H4 (cell line): ENCODE results near the gene LCE3A. TPM values are rescaled to one million over a fixed set of nuclear protein-coding genes. Genes with fewer than 3 reads are reported as not detected.
"Not testable (repeated sequence)": the region's sequence is repeated elsewhere in the genome, so short reads cannot be mapped to it uniquely, and the experiment has no call there.

Experiments used
- DNase-seq: peaks from one replicate; pipeline ENCODE4 v3.0.0-alpha.2; 2015; ENCODE audit warnings: low spot score
- total RNA-seq: library from RNA; depleted of rRNA; stranded (reverse); fragments of >200 nt; shearing (Covaris generic); gene quantifications from 2 replicates; pipeline ENCODE4 v1.2.3, GENCODE V29; 2014; rRNA removed

Gene LCE3A
- total RNA-seq: not detected in 2 replicates

- DNase-seq: peak; percentile 58
Observed at GRCh38 chr1:152622803-152623202, at the start of gene LCE3A. TSS of gene LCE3A (minus strand) at chr1:152623103. CDS start at chr1:152623103, 0 bp downstream.

DNA sequence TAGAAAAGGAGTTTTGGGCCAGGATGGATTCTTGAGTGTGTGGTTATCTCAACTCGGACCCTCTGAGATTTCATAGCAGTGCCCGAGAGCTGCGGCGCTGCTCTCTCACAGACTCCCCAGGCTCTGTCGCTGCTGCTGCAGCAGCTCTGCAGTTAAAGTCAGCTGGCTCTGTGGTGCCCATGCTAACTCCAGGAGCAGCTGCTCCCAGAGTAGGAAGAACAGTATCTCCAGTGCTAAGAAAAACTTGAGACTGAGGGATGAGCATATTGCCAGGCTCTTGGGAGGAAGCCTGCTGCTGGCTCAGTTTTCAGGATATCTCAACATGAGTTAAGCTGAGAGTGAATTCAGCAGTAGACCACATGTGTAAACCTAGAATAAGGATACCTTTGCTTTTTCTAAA lies 44.7 kb upstream of the LCE3A start:
- no peak for DNase-seq

DNA sequence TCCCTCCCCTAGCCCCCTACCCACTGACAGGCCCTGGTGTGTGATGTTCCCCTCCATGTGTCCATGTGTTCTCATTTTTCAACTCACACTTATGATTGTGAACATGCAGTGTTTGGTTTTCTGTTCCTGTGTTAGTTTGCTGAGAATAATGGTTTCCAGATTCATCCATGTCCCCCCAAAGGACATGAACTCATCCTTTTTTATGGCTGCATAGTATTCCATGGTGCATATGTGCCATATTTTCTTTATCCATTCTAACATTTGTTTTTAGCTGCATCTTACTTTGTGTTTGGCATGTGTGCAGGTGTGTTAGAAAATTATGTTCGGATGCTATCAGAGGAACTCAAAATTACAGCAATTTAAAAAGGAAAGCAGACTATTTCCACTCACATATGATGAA lies 43.3 kb upstream of the LCE3A start:
- not testable (repeated sequence) for DNase-seq

- no peak for DNase-seq
Observed at GRCh38 chr1:152663098-152663497, 40.2 kb upstream of the LCE3A start, which contains the start of gene LCE2D. TSS of gene LCE2D (plus strand) at chr1:152663380. CDS start at chr1:152664106, 726 bp downstream.

- DNase-seq: no peak
Observed at GRCh38 chr1:152658649-152659048, 35.7 kb upstream of the LCE3A start.

GRCh38 chr1:152657677-152658076 lies 34.8 kb upstream of the LCE3A start:
- no peak for DNase-seq

DNA sequence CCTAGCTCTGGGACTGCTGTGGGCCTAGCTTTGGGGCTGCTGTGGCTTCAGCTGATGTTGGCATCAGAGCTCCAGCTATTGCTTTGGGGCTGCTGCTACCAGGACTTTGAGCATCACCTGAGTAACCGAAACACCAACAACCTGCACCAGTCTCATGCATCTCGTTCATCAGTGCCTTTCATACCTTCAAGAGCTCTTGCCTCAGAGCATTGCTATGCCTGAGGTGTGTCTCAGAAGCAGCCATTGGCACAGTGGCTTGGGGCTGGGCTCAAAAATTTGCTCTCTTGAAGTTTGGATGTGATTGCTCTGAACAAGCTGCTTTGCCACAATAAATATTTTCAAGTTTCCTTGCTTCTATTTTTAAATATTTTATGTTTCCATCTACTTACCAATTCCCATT lies 33.6 kb upstream of the LCE3A start:
- DNase-seq: no peak

- peak; percentile 38 for DNase-seq
Observed at GRCh38 chr1:152654110-152654509, 31.2 kb upstream of the LCE3A start.

GRCh38 chr1:152646656-152647055 lies 23.8 kb upstream of the LCE3A start:
- no peak for DNase-seq

DNA sequence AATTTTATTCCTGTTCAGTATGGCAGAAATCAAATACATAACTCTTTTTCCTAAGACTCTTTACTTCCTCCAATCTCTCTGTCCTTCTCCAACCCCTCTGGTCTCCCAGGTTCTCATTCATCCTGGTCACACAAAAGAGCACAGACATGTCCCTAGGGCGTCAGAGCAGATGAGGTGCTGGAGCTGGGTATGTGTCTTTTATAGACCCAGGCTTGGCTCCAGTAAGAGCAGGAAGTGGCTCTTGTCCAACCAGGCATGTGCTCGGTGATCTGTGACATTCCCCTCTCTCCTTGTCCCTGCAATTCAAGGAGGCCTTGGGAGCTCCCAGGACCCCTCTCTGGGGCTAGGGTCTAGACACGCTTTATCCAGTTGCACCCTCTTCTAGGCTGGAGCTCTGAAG lies 22.2 kb upstream of the LCE3A start:
- DNase-seq: no peak

DNA sequence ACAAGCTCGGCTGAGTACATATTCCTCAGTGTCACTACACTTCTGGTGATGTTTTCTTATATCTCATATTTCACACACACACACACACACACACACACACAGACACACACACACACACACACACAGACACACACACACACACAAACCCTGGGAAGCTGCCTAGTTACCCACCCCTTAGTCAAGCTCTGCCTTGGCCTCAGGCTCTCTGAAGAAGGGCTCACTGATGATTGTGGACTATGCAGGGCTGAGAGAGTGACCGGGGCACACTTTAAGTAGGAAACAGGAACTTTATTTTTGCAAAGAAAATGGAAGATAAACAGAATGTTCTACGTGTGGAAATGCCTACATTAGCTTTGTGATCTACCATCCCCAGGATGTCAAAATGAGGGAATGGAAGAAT lies 21.0 kb upstream of the LCE3A start:
- no peak for DNase-seq

DNA sequence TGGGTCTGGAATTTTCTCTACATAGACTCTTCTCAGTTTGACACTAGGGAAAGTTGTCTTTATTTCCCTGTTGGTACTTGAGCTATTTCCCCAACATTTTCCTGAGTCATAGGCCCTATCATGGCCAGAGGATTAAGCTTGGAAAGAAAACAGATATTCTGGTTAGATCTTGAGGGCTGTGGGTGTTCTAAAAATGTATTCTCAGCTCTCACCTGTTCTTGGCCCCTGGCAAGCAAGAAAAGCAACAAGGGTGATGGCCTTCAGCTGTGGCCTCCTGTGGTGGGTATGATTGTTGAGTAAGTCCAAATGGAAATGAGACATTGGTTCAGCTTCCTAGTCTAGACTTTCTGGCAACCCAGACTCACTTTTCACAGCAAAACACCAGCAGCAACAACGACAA lies 17.4 kb upstream of the LCE3A start:
- no peak for DNase-seq

GRCh38 chr1:152630596-152630995 lies 7.7 kb upstream of the LCE3A start:
- peak; percentile 1 for DNase-seq

DNA sequence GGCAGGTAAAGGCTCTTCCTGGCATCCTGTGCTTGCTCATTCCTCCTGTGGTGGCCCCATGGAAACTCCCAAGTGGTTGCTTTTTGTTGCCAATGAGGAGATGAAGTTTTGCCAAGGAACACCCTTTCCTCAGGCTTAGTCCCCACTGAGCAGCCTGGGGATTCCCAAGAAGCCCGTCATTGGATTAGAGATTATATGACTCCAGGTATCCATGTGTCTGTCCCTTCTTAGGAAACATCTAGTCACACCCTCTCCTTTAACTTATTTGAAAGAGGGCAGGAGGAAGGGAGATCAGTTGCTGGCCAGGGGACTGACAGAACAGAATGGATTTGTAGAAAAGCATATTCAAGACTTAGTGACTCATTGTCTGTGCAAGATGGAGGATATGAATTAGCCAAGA lies 3.8 kb upstream of the LCE3A start:
- DNase-seq: peak; percentile 0

GRCh38 chr1:152623203-152623844 lies 421 bp upstream of the LCE3A start:
- peak; percentile 1 for DNase-seq

GRCh38 chr1:152621993-152622392 lies 910 bp downstream of the LCE3A start:
- DNase-seq: peak; percentile 2

DNA sequence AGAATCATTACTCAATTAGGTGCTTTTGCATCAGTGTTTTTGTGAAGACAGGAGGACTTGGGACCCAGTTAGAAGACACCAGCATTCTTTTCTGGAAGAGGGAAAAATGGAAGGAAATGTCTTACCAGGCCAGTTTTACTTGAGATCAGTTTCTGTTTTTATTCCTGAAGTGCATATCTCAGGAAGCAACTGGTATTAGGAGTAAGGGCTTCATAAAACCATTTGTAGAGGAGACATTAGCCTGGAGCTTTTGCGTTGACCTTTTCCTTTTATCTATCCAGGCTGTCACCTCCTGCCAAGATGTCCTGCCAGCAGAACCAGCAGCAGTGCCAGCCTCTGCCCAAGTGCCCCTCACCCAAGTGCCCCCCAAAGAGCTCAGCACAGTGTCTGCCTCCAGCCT lies 9.4 kb downstream of the LCE3A start, which contains the start of gene LCE3B:
TSS of gene LCE3B (plus strand) at position 301 of the 400 bp plus-strand sequence. CDS start at position 301, 0 bp downstream.
- DNase-seq: no peak

- no peak for DNase-seq
Observed at GRCh38 chr1:152599934-152600333, 23.0 kb downstream of the LCE3A start, which contains the start of gene LCE3C. TSS of gene LCE3C (plus strand) at chr1:152600234. CDS start at chr1:152600732, 498 bp downstream.

DNA sequence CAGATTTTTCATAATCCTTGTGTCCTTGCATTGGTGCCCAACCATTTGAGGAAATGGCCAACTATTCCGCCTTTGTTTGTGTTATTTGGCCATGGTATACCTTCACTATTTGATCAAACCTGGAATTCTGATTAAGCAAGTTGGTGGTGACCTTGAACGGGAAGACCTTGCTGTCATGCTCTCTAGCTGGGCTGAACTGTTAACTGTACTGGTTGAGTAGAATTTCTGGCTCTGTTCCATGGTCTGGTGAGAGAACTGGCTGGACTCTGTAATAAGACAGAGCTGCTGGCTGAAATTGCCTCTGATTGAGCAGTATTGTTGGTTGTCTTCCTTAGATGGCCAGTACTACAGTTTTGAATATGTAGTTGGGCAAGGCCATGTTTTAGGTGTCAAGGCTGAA lies 25.9 kb downstream of the LCE3A start:
- DNase-seq: no peak

GRCh38 chr1:152585586-152585985 lies 37.3 kb downstream of the LCE3A start:
- no peak for DNase-seq

GRCh38 chr1:152582647-152583046 lies 40.3 kb downstream of the LCE3A start:
- peak; percentile 1 for DNase-seq

GRCh38 chr1:152580433-152580832 lies 42.5 kb downstream of the LCE3A start, which contains the start of gene LCE3D:
TSS of gene LCE3D (minus strand) at chr1:152580516. CDS start at chr1:152579936, 580 bp downstream.
- peak; percentile 1 for DNase-seq

DNA sequence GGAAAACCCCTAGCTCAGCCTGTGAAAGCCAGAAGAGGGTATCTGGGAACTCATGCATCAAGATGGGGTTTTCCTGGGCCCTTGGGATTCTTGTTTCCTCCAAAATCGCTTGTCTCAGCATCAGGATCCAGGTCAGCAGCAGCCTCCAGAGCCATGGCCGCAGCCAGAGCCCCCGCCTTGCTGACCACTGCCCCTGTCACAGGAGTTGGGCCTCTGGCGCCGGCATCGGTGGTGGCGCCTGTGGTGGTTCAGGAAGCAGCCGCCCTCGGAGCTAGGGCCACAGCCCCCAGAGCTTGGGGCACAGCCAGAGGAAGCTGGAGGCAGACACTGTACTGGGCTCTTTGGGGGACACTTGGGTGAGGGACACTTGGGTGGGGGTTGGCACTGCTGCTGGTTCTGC lies 43.4 kb downstream of the LCE3A start:
- peak; percentile 1 for DNase-seq

DNA sequence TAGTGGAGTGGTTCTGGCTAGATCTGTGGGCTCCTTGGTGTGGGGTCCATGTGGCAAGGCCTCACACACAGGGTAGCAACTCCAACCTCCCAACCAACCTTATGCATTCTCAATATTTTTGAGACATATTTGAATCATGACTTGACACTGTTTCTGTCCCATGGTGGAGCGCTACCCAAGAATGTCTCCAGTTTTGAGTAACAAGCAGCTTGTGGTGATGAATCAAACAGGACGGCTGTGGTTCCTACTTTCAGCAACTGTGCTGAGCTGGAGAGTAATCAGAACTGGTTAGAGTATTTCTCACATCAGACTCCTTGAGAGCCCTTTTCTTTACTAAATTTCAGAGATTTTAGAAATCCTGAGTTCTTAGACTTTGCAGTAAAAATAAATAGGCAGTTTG lies 45.7 kb downstream of the LCE3A start:
- peak; percentile 1 for DNase-seq
